HG03039 (cell line): ENCODE results near the gene MFSD2B.

Experiments used
- ATAC-seq: cut with Tn5 transposase; IDR thresholded peaks from one replicate; pipeline ENCODE4 v1.9.1; 2021; ENCODE audit warnings: mild to moderate bottlenecking, moderate library complexity; ENCODE audit not compliant: unreplicated experiment

The MFSD2B gene

GRCh38 chr2:24049485-24050021 is 39.7 kb downstream of the MFSD2B start, which contains the start of gene FKBP1B:
TSS of gene FKBP1B (plus strand) at chr2:24049741. CDS start at chr2:24049850, 109 bp downstream.
- no peak for ATAC-seq

GRCh38 chr2:24050041-24050979 is 40.4 kb downstream of the MFSD2B start:
- no peak for ATAC-seq

GRCh38 chr2:24051833-24052232 is 41.9 kb downstream of the MFSD2B start:
- ATAC-seq = no peak

- no peak for ATAC-seq
Measured at GRCh38 chr2:24052951-24053350, 43.1 kb downstream of the MFSD2B start.

GRCh38 chr2:24054366-24055010 is 44.6 kb downstream of the MFSD2B start:
- no peak for ATAC-seq

- no peak for ATAC-seq
Measured at GRCh38 chr2:24055750-24056149, 45.9 kb downstream of the MFSD2B start.

- no peak for ATAC-seq
Measured at GRCh38 chr2:24058564-24059271, 48.8 kb downstream of the MFSD2B start.

GRCh38 chr2:24065341-24065740 is 55.5 kb downstream of the MFSD2B start:
- ATAC-seq = no peak

GRCh38 chr2:24072259-24072658 is 62.4 kb downstream of the MFSD2B start:
- ATAC-seq = no peak

GRCh38 chr2:24073816-24074215 is 63.9 kb downstream of the MFSD2B start:
- no peak for ATAC-seq

- ATAC-seq = no peak
Measured at GRCh38 chr2:24075259-24075658, 65.4 kb downstream of the MFSD2B start.
